IMR-90 (cell line): ENCODE measurements around the gene SH3TC1. TPM values are rescaled to one million over a fixed set of nuclear protein-coding genes. Genes with fewer than 3 reads are reported as not detected.

ENCODE experiments used
- ATAC-seq: fragments of 200-7000 bp; cut with Tn5 transposase; 2 replicates; pipeline ENCODE4 v1.9.1; 2020; ENCODE audit warnings: low read depth, mild to moderate bottlenecking, moderate library complexity
- BruUV-seq: library from RNA; stranded (reverse); fragments of 400-500 nt; replicated peaks from 2 replicates; lab custom pipeline; 2021; lab: Mats Ljungman, UMichigan
- CTCF ChIA-PET: fragments of 300-600 bp; formaldehyde crosslinking; extraction: SDS; loops from one replicate; lab custom pipeline; 2021; ENCODE audit warnings: antibody characterized with exemption; lab: Yijun Ruan, JAX
- POLR2A ChIA-PET: fragments of 300-600 bp; sonication (Branson Sonifier 250); formaldehyde crosslinking; loops from one replicate; lab custom pipeline; 2022; ENCODE audit warnings: antibody characterized with exemption; ENCODE audit not compliant: unreplicated experiment; lab: Charles Lee
- DNase-seq: peaks from one replicate; pipeline ENCODE4 v3.0.0; 2013
- H2AFZ ChIP-seq: replicated peaks from 2 replicates; pipeline ENCODE3; 2013; ENCODE audit warnings: low read length, mild to moderate bottlenecking; ENCODE audit not compliant: poor library complexity
- H2AK5ac ChIP-seq: 2 replicates; pipeline ENCODE4 v1.6.1; 2013; ENCODE audit warnings: low read depth, low read length, inconsistent platforms
- H2AK9ac ChIP-seq: replicated peaks from 2 replicates; pipeline ENCODE3; 2013; ENCODE audit warnings: mild to moderate bottlenecking, low read depth, low read length, moderate library complexity; ENCODE audit not compliant: poor library complexity
- H2BK120ac ChIP-seq: 2 replicates; pipeline ENCODE4 v1.6.1; 2013; ENCODE audit warnings: low read depth, low read length, inconsistent platforms
- H2BK15ac ChIP-seq: 3 replicates; pipeline ENCODE4 v1.6.1; 2013; ENCODE audit warnings: low read depth, low read length, inconsistent platforms
- H2BK20ac ChIP-seq: 2 replicates; pipeline ENCODE4 v1.6.1; 2013; ENCODE audit warnings: low read depth, mild to moderate bottlenecking, inconsistent platforms, low read length, moderate library complexity
- H2BK5ac ChIP-seq: 2 replicates; pipeline ENCODE4 v1.6.1; 2013; ENCODE audit warnings: mild to moderate bottlenecking, low read depth, low read length, inconsistent platforms; ENCODE audit not compliant: poor library complexity, severe bottlenecking
- H3K14ac ChIP-seq: replicated peaks from 2 replicates; pipeline ENCODE4 v1.6.1; 2013; ENCODE audit warnings: low read depth, low read length, inconsistent platforms
- H3K18ac ChIP-seq: 2 replicates; pipeline ENCODE4 v1.6.1; 2013; ENCODE audit warnings: low read depth, low read length, control low read depth
- H3K23ac ChIP-seq: 2 replicates; pipeline ENCODE4 v1.6.1; 2013; ENCODE audit warnings: low read depth, low read length, inconsistent platforms
- H3K27ac ChIP-seq: 2 replicates; pipeline ENCODE4 v1.5.1; 2013; ENCODE audit warnings: mild to moderate bottlenecking, control low read depth, low read length; ENCODE audit not compliant: insufficient read depth
- H3K27me3 ChIP-seq: 2 replicates; pipeline ENCODE4 v1.6.1; 2013; ENCODE audit warnings: low read length; ENCODE audit not compliant: control insufficient read depth, insufficient read depth
- H3K36me3 ChIP-seq: 2 replicates; pipeline ENCODE4 v1.6.1; 2013; ENCODE audit warnings: low read length, mixed read lengths; ENCODE audit not compliant: control insufficient read depth, insufficient read depth
- H3K4ac ChIP-seq: 2 replicates; pipeline ENCODE4 v1.6.1; 2013; ENCODE audit warnings: low read depth, low read length, inconsistent platforms
- H3K4me1 ChIP-seq: 2 replicates; pipeline ENCODE4 v1.6.1; 2013; ENCODE audit warnings: low read length, mixed read lengths; ENCODE audit not compliant: control insufficient read depth, insufficient read depth
- H3K4me2 ChIP-seq: 2 replicates; pipeline ENCODE4 v1.6.1; 2013; ENCODE audit warnings: low read depth, mild to moderate bottlenecking, control low read depth, low read length, moderate library complexity
- H3K4me3 ChIP-seq: 2 replicates; pipeline ENCODE4 v1.5.1; 2013; ENCODE audit warnings: low read depth, mild to moderate bottlenecking, control low read depth, low read length, moderate library complexity; ENCODE audit not compliant: insufficient read depth
- H3K56ac ChIP-seq: 2 replicates; pipeline ENCODE4 v1.6.1; 2013; ENCODE audit warnings: low read length, inconsistent platforms; ENCODE audit not compliant: insufficient read depth; ENCODE audit errors: extremely low read depth
- H3K79me1 ChIP-seq, 2 experiments: 2 replicates each; pipeline ENCODE4 v1.6.1; 2013; ENCODE audit warnings: low read length in 2 of 2, inconsistent platforms in 1 of 2, low read depth in 1 of 2
- H3K9ac ChIP-seq: 2 replicates; pipeline ENCODE4 v1.6.1; 2013; ENCODE audit warnings: low read depth, low read length, control low read depth
- H3K9me1 ChIP-seq: 2 replicates; pipeline ENCODE4 v1.6.1; 2013; ENCODE audit warnings: low read length, inconsistent platforms; ENCODE audit not compliant: insufficient read depth
- H3K9me3 ChIP-seq: 2 replicates; pipeline ENCODE4 v1.6.1; 2013; ENCODE audit warnings: low read length; ENCODE audit not compliant: control insufficient read depth, insufficient read depth
- H4K20me1 ChIP-seq: 2 replicates; pipeline ENCODE4 v1.6.1; 2013; ENCODE audit warnings: low read length, inconsistent platforms; ENCODE audit not compliant: insufficient read depth
- H4K5ac ChIP-seq: 2 replicates; pipeline ENCODE4 v1.6.1; 2013; ENCODE audit warnings: mild to moderate bottlenecking, low read depth, low read length, control low read depth
- H4K8ac ChIP-seq, 2 experiments: 2 replicates each; pipeline ENCODE4 v1.6.1; 2013; ENCODE audit warnings: low read depth in 2 of 2, low read length in 2 of 2, control low read depth in 1 of 2, inconsistent platforms in 1 of 2
- H4K91ac ChIP-seq: 2 replicates; pipeline ENCODE4 v1.6.1; 2013; ENCODE audit warnings: low read depth, low read length, inconsistent platforms; ENCODE audit not compliant: insufficient read depth
- BHLHE40 ChIP-seq: fragments of 150-350 bp; IDR thresholded peaks from 2 replicates; pipeline ENCODE4 v1.6.1; 2016; ENCODE audit warnings: mild to moderate bottlenecking, low read depth, low read length
- CEBPB ChIP-seq: IDR thresholded peaks from 2 replicates; pipeline ENCODE4 v1.6.1; 2012; ENCODE audit warnings: low read depth, low read length, improper control_type of control experiment
- CHD1 ChIP-seq: IDR thresholded peaks from 2 replicates; pipeline ENCODE4 v1.6.1; 2012; ENCODE audit warnings: low read depth, low read length, improper control_type of control experiment
- FOS ChIP-seq: fragments of 150-350 bp; IDR thresholded peaks from 2 replicates; pipeline ENCODE4 v1.6.1; 2016; ENCODE audit warnings: low read depth, low read length
- MAFK ChIP-seq: IDR thresholded peaks from 2 replicates; pipeline ENCODE4 v1.6.1; 2012; ENCODE audit warnings: low read depth, low read length, improper control_type of control experiment
- MAZ ChIP-seq: IDR thresholded peaks from 2 replicates; pipeline ENCODE4 v1.6.1; 2012; ENCODE audit warnings: low read depth, mild to moderate bottlenecking, low read length, improper control_type of control experiment, moderate library complexity, borderline replicate concordance
- MXI1 ChIP-seq: IDR thresholded peaks from 2 replicates; pipeline ENCODE4 v1.6.1; 2012; ENCODE audit warnings: low read depth, mild to moderate bottlenecking, low read length, moderate library complexity, borderline replicate concordance
- NFE2L2 ChIP-seq: fragments of 150-350 bp; IDR thresholded peaks from 2 replicates; pipeline ENCODE4 v1.6.1; 2016; ENCODE audit warnings: low read depth, mild to moderate bottlenecking, low read length
- POLR2A ChIP-seq: IDR thresholded peaks from 2 replicates; pipeline ENCODE4 v1.6.1; 2012; ENCODE audit warnings: mild to moderate bottlenecking, low read depth, low read length
- RAD21 ChIP-seq: IDR thresholded peaks from 2 replicates; pipeline ENCODE4 v1.6.1; 2012; ENCODE audit warnings: low read length, improper control_type of control experiment
- RCOR1 ChIP-seq: IDR thresholded peaks from 2 replicates; pipeline ENCODE4 v1.6.1; 2012; ENCODE audit warnings: mild to moderate bottlenecking, low read length, improper control_type of control experiment; ENCODE audit not compliant: insufficient replicate concordance
- RFX5 ChIP-seq: IDR thresholded peaks from 2 replicates; pipeline ENCODE4 v1.8.0; 2012; ENCODE audit warnings: low read depth, mild to moderate bottlenecking, low read length, moderate library complexity
- SMC3 ChIP-seq: fragments of 150-350 bp; IDR thresholded peaks from 2 replicates; pipeline ENCODE4 v1.6.1; 2016; ENCODE audit warnings: low read depth, mild to moderate bottlenecking, antibody characterized with exemption, low read length, moderate library complexity
- WGBS, 2 experiments: methylation state at CpG; one replicate each; pipeline versions ENCODE4 v1.1.5 to v1.1.7; 2013; ENCODE audit warnings: missing lambda C conversion rate in 2 of 2; ENCODE audit not compliant: insufficient read length in 1 of 2; ENCODE audit errors: extremely low coverage in 2 of 2; 5-methylcytosine and 5-hydroxymethylcytosine counted together
- dilution Hi-C: fragments of 300-500 bp; cut with HindIII; formaldehyde crosslinking; loops from one replicate; pipeline ENCODE4 v1.14.3; 2018; ENCODE audit warnings: low sequenced_read_pairs; ENCODE audit not compliant: unreplicated experiment
- in situ Hi-C: fragments of 300-500 bp; cut with MboI; formaldehyde crosslinking; loops from 3 replicates; pipeline ENCODE4 v1.14.3; 2019; ENCODE audit warnings: low sequenced_read_pairs, inconsistent platforms, mixed read lengths
- intact Hi-C: fragments of 100-400 bp; cut with micrococcal nuclease; formaldehyde crosslinking; loops from 2 replicates; pipeline ENCODE4 v1.10.0; 2022
- polyA plus RNA-seq, 3 experiments: library from polyadenylated mRNA; depleted of rRNA; stranded (reverse); fragments of >200 nt; gene quantifications; 2 replicates each; pipeline ENCODE4 v1.2.3, GENCODE V29; 2012; ENCODE audit warnings: low replicate concordance in 1 of 3
- total RNA-seq: library from RNA; depleted of rRNA; stranded (reverse); fragments of >200 nt; gene quantifications from 2 replicates; pipeline ENCODE4 v1.2.3, GENCODE V29; 2012
- TF ChIP-seq, protein P1 (sequence below): conservative IDR thresholded peaks from 2 replicates; pipeline ENCODE4 v1.5.1; 2012; ENCODE audit warnings: mild to moderate bottlenecking, low read depth, low read length, improper control_type of control experiment
- TF ChIP-seq, protein P2 (sequence below): fragments of 150-350 bp; IDR thresholded peaks from 2 replicates; pipeline ENCODE4 v1.6.1; 2017; ENCODE audit warnings: mild to moderate bottlenecking, antibody characterized with exemption, low read length, low read depth
- TF ChIP-seq, protein P3 (sequence below): fragments of 150-350 bp; IDR thresholded peaks from 2 replicates; pipeline ENCODE4 v1.6.1; 2016; ENCODE audit warnings: low read depth, mild to moderate bottlenecking, low read length, moderate library complexity, borderline replicate concordance

SH3TC1 gene
- total and polyA plus RNA-seq, 2 of the 4 experiments (the other 2 are of a cell fraction) = 1.6 to 2.2 TPM

DNA sequence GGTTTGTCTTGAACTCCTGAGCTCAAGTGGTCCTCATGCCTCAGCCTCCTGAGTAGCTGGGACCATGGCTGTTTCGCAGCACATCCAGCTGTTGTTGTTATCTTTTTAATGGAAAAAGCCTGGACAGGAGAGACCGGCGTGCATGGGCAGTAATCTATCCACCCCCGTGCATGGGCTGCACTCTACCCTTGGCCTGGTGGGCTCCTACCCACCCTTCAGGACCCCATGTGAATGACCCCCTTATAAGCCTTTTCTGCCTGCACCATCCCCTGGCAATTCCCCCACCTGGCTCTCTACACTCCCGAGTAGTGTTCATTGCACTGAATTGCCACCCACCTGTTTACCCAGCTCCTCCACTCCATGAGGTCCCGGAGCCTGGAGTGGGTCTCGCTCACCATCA, 51.5 kb downstream of the SH3TC1 start:
- H4K91ac ChIP-seq = no peak overlapping the region
- no peak overlapping the region for H3K4me3 ChIP-seq
- in situ Hi-C loops = no loop called here

More for the DNA sequence above, 51.5 kb downstream of the SH3TC1 start:
- H4K8ac ChIP-seq = no peak overlapping the region
- no peak overlapping the region for H3K18ac ChIP-seq
- TF ChIP-seq CEBPB (no peak), RAD21 (no peak), SMC3 (no peak), BHLHE40 (no peak), CHD1 (no peak), RCOR1 (no peak), RFX5 (no peak), MXI1 (no peak), MAZ (no peak), POLR2A (no peak), FOS (no peak), NFE2L2 (no peak), MAFK (no peak)
- TF ChIP-seq, protein P1, sequence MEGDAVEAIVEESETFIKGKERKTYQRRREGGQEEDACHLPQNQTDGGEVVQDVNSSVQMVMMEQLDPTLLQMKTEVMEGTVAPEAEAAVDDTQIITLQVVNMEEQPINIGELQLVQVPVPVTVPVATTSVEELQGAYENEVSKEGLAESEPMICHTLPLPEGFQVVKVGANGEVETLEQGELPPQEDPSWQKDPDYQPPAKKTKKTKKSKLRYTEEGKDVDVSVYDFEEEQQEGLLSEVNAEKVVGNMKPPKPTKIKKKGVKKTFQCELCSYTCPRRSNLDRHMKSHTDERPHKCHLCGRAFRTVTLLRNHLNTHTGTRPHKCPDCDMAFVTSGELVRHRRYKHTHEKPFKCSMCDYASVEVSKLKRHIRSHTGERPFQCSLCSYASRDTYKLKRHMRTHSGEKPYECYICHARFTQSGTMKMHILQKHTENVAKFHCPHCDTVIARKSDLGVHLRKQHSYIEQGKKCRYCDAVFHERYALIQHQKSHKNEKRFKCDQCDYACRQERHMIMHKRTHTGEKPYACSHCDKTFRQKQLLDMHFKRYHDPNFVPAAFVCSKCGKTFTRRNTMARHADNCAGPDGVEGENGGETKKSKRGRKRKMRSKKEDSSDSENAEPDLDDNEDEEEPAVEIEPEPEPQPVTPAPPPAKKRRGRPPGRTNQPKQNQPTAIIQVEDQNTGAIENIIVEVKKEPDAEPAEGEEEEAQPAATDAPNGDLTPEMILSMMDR = no peak
- TF ChIP-seq, protein P2, sequence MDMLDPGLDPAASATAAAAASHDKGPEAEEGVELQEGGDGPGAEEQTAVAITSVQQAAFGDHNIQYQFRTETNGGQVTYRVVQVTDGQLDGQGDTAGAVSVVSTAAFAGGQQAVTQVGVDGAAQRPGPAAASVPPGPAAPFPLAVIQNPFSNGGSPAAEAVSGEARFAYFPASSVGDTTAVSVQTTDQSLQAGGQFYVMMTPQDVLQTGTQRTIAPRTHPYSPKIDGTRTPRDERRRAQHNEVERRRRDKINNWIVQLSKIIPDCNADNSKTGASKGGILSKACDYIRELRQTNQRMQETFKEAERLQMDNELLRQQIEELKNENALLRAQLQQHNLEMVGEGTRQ = no peak
- TF ChIP-seq, protein P3, sequence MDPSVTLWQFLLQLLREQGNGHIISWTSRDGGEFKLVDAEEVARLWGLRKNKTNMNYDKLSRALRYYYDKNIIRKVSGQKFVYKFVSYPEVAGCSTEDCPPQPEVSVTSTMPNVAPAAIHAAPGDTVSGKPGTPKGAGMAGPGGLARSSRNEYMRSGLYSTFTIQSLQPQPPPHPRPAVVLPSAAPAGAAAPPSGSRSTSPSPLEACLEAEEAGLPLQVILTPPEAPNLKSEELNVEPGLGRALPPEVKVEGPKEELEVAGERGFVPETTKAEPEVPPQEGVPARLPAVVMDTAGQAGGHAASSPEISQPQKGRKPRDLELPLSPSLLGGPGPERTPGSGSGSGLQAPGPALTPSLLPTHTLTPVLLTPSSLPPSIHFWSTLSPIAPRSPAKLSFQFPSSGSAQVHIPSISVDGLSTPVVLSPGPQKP = no peak
- H3K4ac ChIP-seq = no peak overlapping the region
- ChIA-PET POLR2A (no interaction called here), CTCF (no interaction called here)
- no peak overlapping the region for H4K5ac ChIP-seq
- no peak overlapping the region for H3K27ac ChIP-seq
- no peak overlapping the region for H2BK20ac ChIP-seq
- H2BK15ac ChIP-seq = no peak overlapping the region
- H3K4me1 ChIP-seq = peaks cover 11% of the 10 kb centered on the region; the same call in 1 of the 2 replicates
- no peaks in the 10 kb centered on the region for H4K20me1 ChIP-seq
- BruUV-seq = no TSS peak
- no peaks in the 10 kb centered on the region; the same call in 1 of the 2 replicates for H3K9me1 ChIP-seq
- H3K27me3 ChIP-seq = peaks cover 3% of the 10 kb centered on the region; the same call in 1 of the 2 replicates
- dilution Hi-C loops (no loop called here), intact Hi-C loops (no loop called here)
- no peak overlapping the region for H2AK5ac ChIP-seq
- H3K9me3 ChIP-seq = no peaks in the 10 kb centered on the region
- no peak overlapping the region for H2AFZ ChIP-seq
- H3K23ac ChIP-seq = no peak overlapping the region
- ATAC-seq (no peak), DNase-seq (no peak)
- H3K9ac ChIP-seq = no peak overlapping the region
- no peak overlapping the region for H2BK5ac ChIP-seq
- WGBS, 2 experiments = 100% methylated on average over 1 of the region's 7 CpGs; no CpG with 5 or more reads in 1 of the 2 experiments
- H3K36me3 ChIP-seq = no peaks in the 10 kb centered on the region
- no peak overlapping the region for H3K14ac ChIP-seq
- no peak overlapping the region for H3K4me2 ChIP-seq
- H2BK120ac ChIP-seq = no peak overlapping the region
- no peak overlapping the region for H2AK9ac ChIP-seq
- no peak overlapping the region for H3K56ac ChIP-seq
- H3K79me1 ChIP-seq = no peaks in the 10 kb centered on the region
